GM19025 (cell line): ENCODE data around the gene HPCAL4.

Experiments used
- ATAC-seq: cut with Tn5 transposase; IDR thresholded peaks from one replicate; pipeline ENCODE4 v1.9.1; 2021; ENCODE audit warnings: mild to moderate bottlenecking, low read depth, moderate library complexity; ENCODE audit not compliant: unreplicated experiment

The HPCAL4 gene

GRCh38 chr1:39691383-39692151, at the start of gene HPCAL4:
Gene HPCAL4 (minus strand): TSS chr1:39691433. CDS start chr1:39684603, 6,830 bp downstream.
- ATAC-seq: peak; percentile 83

- peak; percentile 85 for ATAC-seq
These were observed 47.6 kb upstream of the HPCAL4 start, which contains the start of gene PPIE for GRCh38 chr1:39738622-39739366. Gene PPIE (plus strand): TSS chr1:39738882. CDS start chr1:39738901, 19 bp downstream.

GRCh38 chr1:39737546-39738169, 46.4 kb upstream of the HPCAL4 start:
- no peak for ATAC-seq

- no peak for ATAC-seq
These were observed 44.5 kb upstream of the HPCAL4 start for GRCh38 chr1:39735731-39736130.

GRCh38 chr1:39733161-39733560, 41.9 kb upstream of the HPCAL4 start:
- ATAC-seq: no peak

- no peak for ATAC-seq
These were observed 41.5 kb upstream of the HPCAL4 start for GRCh38 chr1:39732730-39733129.

GRCh38 chr1:39729842-39730241, 38.6 kb upstream of the HPCAL4 start:
- no peak for ATAC-seq

- ATAC-seq: no peak
These were observed 37.8 kb upstream of the HPCAL4 start for GRCh38 chr1:39729030-39729429.

GRCh38 chr1:39727932-39728317, 36.7 kb upstream of the HPCAL4 start:
- no peak for ATAC-seq

GRCh38 chr1:39727221-39727931, 36.1 kb upstream of the HPCAL4 start:
- no peak for ATAC-seq

GRCh38 chr1:39726600-39726999, 35.4 kb upstream of the HPCAL4 start:
- ATAC-seq: no peak

GRCh38 chr1:39722495-39722894, 31.3 kb upstream of the HPCAL4 start:
- no peak for ATAC-seq

- no peak for ATAC-seq
These were observed 30.4 kb upstream of the HPCAL4 start for GRCh38 chr1:39721664-39722063.

- no peak for ATAC-seq
These were observed 29.1 kb upstream of the HPCAL4 start for GRCh38 chr1:39720094-39720999.

- ATAC-seq: no peak
These were observed 26.6 kb upstream of the HPCAL4 start for GRCh38 chr1:39717809-39718208.

GRCh38 chr1:39713557-39713956, 22.3 kb upstream of the HPCAL4 start:
- no peak for ATAC-seq

- ATAC-seq: no peak
These were observed 20.7 kb upstream of the HPCAL4 start for GRCh38 chr1:39711966-39712340.

GRCh38 chr1:39711104-39711965, 20.1 kb upstream of the HPCAL4 start:
- ATAC-seq: no peak

- ATAC-seq: no peak
These were observed 16.3 kb upstream of the HPCAL4 start for GRCh38 chr1:39707506-39707905.
